GM21423 (cell line): ENCODE results near the gene DCUN1D3.
"Not testable (repeated sequence)": the region's sequence is repeated elsewhere in the genome, so short reads cannot be mapped to it uniquely, and the experiment has no call there.

ENCODE experiments used
- ATAC-seq: cut with Tn5 transposase; IDR thresholded peaks from one replicate; pipeline ENCODE4 v1.9.1; 2021; ENCODE audit warnings: mild to moderate bottlenecking, moderate library complexity; ENCODE audit not compliant: unreplicated experiment

The DCUN1D3 gene, protein sequence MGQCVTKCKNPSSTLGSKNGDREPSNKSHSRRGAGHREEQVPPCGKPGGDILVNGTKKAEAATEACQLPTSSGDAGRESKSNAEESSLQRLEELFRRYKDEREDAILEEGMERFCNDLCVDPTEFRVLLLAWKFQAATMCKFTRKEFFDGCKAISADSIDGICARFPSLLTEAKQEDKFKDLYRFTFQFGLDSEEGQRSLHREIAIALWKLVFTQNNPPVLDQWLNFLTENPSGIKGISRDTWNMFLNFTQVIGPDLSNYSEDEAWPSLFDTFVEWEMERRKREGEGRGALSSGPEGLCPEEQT

DNA sequence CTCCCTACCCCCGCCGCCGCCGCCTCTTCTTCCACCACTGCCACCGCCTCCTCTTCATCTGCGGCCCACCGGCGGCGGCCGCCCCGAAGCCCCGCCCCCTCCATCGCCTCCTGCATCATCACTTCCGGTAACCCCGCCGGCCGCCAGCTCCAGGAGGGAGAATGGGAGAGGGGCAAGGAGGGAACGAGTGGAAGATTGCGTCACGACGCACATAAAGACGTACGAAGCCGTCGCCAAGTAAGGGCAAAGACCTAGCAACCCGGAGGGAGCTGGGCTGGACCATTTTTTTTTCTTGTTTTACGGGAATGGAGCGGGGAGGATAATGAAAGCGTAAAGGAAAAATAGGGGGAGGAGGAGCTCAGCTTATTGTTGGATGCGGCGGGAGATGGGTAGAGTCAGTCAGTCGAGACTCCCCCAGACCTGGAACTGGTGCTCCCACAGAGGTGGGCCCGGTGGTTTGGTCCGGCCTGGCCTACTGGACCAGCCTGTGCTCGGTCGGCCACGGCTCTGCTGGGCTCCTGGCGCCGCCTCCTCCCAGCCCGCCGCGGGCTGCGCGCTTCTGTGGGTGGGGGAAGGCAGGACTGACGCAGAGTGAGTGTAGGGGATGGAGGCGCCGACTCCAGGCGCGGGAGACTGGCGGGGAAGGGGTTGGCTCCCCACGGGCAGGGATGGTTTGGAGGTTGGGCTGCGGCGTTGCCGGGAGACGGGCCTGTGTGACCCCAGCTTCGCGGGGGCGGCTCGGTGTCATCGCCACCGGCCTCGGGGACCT, at the start of gene DCUN1D3, which contains the start of gene LYRM1:
DCUN1D3 (minus strand) TSS at position 60 of the 769 bp plus-strand sequence. CDS start 37,820 bp downstream, outside the sequence.
LYRM1 (plus strand) TSS at position 473 of the 769 bp plus-strand sequence. CDS start 14,785 bp downstream, outside the sequence.
- ATAC-seq: peak; percentile 70

DNA sequence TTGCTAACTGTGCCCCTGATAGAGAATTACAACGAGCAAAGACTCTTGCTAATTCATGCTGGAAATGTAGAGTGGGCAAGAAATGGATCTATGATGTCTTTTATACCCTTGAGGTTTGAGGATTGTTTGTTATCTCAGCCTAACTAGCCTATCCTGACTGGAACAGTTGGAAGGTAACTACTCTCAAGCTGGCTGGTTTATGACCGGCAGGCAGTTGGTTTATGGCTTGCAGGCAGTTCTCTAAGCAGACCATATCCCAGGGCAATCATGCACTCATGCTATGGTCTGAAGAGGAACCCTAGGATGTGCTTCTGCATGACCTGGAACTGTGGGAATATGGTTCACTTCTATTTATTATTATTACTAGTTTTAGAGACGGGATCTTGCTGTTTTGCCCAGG, 49.5 kb upstream of the DCUN1D3 start:
- ATAC-seq: no peak

DNA sequence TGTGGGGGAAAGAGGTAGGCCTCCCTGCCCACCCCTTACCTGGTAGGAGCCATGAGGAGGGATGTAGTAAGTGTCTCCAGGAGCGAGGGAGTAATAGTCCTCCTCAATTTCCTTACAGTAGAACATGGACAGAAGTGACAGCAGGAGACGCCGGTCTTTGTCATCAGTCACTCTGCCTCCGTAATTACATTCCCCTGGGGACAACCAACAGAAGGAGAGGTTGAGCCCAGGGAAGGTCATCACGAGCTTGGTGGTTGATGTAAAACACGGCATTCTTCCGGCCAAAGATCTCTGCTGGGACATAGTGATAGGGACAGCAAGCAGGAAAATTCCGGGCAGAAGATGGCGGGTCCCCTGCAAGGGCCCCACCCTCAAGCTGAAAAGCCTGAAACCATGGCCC, 48.3 kb upstream of the DCUN1D3 start:
- ATAC-seq: no peak

DNA sequence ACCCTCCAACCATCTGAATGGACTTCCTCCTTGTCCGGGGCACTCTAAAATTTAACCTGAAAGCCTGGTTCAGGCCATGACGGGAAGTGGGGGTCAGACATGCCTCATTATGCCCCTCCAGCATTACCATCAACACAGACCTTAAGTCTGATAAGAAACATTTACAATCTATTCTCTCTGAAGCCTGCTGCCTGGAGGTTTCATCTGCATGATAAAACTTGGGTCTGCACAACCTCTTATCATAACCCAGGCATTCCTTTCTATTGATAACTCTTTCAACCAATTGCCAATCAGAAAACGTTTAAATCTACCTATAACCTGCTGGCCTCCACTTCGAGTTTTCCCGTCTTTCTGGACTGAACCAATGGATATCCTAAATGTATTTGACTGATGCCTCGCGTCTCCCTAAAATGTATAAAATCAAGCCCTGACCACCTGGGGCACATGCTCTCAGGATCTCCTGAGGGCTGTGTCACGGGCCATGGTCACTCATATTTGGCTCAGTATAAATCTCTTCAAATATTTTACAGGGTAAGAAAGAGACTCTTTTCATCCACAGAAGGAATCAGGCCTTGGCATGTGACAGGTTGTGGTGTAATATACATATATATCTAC, 46.0 kb upstream of the DCUN1D3 start:
- no peak for ATAC-seq

DNA sequence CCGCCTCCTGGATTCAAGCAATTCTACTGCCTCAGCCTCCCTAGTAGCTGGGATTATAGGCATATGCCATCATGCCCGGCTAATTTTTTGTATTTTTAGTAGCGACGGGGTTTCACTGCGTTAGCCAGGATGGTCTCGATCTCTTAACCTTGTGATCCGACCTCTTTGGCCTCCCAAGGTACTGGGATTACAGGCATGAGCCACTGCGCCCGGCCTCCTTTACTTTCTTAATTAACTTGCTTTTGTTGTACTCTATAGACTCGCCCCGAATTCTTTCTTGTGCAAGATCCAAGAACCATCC, 45.4 kb upstream of the DCUN1D3 start:
- ATAC-seq: not testable (repeated sequence)

DNA sequence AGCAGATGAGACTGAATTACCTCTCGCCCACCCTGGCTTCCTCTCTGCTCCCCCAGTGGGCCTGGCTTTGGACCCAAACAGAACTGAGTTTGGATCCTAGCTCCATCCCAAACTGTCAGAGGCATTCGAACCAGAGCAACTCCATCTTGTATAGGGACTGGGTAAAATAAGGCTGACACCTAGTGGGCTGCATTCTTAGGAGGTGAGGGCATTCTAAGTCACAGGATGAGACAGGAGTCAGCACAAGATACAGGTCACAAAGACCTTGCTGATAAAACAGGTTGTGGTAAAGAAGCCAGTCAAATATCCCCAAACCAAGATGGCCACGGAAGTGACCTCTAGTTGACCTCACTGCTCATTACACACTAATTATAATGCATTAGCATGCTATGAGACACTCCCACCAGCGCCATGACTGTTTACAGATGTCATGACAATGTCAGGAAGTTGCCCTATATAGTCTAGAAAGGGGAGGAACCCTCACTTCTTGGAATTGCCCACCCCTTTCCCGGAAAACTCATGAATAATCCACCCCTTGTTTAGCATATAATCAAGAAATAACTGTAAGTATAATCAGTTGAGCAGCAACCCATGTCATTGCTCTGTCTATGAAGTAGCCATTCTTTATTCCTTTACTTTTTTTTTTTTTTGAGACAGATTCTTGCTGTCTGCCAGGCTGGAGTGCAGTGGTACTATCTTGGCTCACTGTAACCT, 44.9 kb upstream of the DCUN1D3 start:
- no peak for ATAC-seq

DNA sequence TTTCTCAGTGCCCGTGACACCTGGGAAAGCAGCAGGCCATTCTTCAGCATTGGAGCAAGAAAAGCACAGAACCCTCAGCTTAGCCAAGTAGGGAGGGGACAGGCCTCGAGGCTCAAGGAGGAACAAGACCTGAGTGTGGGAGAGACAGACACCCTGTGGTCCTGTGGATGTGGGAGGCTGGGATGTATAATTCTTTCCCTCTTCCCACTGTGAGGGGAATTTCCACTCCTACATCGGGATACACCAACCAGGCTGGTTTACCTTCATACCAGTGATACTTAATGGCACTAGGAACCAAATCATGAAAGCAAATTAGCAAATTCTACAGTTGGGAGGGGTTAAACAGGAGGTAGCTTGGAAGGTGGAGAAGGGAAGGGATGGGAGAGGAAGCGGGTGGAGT, 42.1 kb upstream of the DCUN1D3 start:
- ATAC-seq: no peak

DNA sequence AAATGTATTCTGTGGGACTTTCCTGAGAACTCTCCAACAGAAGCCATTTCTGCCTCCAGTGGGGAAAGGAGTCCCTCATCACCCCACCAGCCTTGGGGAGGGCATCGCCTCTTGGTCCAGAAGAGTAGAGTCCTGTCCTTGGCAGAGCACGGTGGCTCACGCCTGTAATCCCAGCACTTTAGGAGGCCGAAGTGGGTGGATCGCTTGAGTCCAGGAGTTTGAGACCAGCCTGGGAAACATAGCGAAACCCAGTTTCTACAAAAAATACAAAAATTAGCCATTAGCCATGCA, 41.4 kb upstream of the DCUN1D3 start:
- ATAC-seq: no peak

DNA sequence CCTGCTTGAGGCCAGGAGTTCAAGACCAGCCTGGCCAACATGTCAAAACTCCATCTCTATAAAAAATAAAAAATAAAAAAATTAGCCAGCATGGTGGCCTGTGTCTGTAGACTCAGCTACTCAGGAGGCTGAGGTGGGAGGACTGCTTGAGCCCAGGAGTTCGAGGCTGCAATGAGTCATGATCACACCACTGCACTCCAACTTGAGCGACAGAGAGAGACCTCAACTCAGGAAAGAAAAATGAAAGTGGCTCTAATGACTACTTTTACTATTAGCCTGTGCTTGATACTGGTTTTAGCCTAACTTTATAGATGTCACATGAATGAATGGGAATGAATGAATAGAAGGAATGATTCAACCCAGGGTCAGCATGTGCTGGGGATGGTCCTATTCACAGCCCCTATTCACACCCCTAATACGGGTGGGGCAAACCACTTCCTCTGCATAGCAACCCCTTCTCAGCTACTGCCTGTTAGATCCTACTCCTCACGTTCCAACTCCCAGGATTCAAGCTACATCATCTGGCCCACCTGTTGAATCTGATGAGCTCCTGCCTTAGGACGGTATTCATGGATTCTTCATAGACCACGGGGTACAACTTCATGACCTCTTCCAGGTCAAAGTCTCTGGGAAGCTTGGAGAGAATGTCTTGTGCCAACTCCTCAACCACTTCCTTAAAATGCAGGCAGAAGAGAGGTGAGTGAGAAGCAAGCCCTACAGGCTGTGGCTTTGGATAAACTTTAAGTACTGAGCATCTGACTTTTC, 40.9 kb upstream of the DCUN1D3 start:
- ATAC-seq: no peak

DNA sequence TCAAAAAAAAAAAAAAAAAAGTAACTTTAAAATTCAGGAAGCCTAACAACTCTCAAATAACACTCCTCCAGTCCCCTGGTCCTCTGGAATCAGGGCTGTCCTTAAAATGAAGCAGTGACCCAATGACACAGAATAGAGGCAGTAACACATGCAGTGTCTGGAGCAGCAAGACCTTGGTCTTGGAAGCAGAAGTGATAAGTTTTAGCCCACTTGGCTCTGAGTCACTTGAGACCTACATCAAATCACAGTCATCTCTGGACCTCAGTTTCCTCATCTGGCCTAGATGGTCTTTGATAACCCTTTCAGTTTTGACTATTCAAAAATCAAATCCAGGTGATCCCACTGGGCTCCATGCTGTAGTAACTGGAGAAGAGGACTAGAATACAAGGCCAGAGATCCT, 39.5 kb upstream of the DCUN1D3 start:
- ATAC-seq: no peak

DNA sequence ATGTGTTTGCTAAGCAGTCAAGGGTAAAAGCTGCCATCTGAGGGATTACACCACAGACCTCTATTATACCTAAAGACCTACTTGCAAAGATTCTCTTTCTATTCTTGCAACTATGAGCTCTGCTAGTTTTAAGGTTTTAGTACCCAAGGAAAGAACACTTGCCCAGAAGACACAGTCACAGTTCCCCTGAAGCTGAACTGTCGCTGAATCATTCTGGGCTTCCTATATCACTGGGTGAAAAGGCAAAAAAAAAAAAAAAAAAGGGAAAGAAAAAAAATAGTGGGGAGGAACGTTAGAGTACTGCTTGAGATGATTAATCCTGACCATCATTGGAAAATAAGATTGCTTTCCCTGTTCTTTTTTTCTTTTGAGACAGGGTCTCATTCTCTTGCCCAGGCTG, 38.3 kb upstream of the DCUN1D3 start:
- no peak for ATAC-seq

DNA sequence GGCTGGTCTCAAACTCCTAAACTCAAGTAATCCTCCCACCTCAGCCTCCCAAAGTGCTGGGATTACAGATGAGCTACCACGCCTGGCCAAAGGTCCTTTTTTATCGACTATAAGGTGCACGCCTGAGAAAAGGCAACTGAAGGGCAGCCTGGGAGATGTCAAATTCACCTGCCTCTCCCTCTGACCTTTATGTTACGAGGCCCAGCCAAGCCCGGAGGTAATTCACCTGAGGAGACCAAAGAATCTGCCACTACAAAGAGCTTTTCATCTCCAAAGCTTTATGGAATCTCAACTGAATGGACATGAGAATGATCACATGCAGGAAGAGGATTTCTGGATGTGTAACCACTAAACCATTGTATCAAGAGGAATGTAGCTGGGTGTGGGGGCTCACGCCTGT, 37.6 kb upstream of the DCUN1D3 start:
- ATAC-seq: no peak

DNA sequence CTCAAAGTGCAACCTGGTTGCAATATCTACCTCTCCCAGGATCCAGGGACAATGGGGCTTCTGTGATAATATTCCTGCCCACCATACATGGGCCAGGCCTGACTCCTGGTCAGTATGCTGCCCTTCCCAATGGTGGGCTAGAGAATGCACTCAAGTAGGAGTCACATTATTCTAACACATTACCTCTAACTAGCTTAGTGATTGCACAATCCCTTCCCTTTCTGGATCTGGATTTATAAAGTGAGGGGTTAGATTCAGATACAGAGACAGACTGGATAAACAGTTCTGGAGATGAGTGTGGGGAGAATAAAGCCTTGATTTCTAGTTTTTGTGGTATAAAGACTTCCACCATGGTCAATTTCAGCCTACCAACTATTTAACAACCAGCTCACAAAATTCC, 33.4 kb upstream of the DCUN1D3 start:
- ATAC-seq: no peak

DNA sequence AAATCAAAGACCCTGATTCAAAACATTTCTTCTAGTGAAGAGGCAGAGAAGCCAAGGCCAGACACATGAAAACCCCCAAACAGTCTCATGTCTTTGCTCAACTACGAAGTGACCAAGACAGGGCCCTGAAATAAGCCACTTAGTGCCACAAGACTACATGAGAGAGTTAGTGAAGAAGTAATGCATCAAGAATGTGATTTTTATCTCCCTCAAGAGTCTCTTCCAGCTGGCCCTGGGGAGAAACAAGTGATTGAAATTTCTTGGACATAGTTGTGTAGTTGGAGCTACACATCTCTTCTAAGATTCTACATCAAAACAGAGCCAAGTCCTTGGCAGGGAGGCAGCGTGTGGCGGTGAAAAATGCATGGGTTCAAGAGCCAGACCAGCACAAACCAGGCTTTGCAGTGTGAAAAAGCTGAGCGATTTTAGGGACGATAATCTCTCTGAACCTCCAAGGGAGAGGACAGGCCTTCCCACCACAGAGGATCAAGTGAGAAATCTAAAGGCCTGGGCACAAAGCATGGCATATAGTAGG, 31.0 kb upstream of the DCUN1D3 start:
- ATAC-seq: no peak

DNA sequence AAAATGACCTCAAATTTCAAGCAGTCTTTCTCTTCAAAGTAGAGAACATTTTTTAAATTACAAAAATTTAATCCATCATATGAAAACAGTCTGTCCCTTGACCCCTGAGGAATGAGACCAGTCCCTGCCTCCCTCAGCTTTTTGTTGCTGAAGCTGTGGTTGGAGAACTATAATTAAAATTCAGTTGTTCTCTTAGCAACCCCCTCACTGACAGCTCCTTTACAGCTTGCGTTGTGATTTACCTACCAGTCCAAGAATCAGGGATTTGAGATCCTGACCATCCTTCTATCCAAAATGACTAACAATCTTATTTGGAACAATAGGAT, 30.2 kb upstream of the DCUN1D3 start:
- no peak for ATAC-seq

DNA sequence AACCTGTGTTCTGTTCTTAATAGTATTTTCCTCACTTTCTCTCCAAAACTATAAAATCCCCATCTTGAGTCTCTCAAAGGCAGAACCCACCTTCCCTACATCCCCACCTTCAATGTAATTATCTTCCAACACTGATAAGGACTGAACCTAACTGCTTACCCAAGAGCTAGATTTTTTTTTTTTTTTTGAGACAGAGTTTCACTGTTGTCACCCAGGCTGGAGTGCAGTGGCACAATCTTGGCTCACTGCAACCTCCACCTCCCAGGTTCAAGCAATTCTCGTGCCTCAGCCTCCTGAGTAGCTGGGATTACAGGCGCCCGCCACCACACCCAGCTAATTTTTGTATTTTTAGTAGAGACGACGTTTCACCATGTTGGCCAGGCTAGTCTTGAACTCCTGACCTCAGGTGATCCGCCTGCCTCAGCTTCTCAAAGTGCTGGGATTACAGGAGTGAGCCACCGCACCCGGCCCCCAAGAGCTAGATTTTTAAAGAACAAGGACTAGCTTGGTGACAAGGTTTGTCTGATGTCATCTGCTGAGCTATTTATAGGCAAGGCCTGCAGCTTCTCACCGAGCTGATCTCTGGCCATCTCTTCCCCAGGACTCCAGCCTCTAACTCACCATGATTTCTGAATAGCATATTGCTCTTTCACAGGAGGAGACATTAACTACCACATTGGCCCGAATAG, 29.7 kb upstream of the DCUN1D3 start:
- not testable (repeated sequence) for ATAC-seq

DNA sequence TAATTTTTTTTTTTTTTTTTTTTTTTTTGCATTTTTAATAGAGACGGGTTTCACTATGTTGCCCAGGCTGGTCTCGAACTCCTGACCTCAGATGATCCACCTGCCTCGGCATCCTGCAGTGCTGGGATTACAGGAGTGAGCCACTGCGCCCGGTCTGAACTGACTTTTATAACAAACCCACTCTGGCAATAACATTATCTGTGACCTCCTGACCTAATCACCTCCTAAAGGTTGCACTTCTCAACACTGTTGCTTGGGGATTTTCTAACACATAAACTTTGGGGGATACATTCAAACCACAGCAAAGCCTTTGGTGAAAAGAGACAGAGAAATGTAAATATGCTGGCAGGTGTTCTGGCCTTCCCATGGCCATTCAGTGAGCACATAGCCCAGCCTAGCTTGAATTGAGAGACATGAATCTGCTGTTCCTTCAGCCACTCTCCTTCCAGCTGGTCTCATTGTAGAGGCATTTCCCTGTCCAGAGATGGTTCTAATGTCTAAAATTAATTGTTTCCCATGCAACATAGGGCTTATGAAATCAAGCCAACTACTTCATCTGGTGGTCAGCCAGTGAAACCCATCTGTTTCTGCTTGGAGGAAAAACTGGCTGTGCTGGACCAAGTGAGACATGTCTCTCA, 28.7 kb upstream of the DCUN1D3 start:
- ATAC-seq: no peak

DNA sequence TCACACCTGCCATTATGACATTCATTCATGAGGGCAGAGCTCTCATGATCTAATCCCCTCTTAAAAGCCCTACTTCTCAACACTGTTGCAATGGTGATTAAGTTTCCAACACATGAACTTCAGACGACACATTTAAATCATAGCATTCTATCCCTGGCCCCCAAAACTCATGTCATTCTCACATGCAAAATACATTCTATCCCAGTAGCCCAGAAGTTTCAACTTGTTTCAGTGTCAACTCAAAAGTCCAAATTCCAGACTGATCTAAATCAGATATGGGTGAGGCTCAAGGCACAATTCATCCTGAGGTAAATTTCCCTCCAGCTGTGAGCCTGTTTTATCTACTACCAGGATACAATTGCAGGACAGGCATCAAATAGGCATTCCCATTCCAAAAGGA, 25.6 kb upstream of the DCUN1D3 start:
- ATAC-seq: no peak

DNA sequence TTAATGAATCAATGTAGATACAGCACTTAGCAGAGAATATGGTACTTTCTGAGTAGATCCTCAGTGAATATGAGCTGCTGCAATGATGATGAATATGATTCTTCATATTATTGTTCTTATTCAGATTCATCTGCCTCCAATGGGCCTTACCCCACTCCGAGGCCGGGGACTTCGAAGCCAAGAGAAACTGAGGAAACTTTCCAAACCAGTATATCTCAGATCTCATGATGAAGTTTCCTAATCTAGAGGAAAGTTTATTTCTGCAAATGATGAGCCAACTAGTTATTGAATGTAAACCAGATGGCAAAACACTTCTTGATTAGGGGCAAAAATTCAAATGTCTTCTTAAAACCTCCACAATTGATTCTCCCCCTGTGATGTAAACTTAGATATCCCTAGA, 23.7 kb upstream of the DCUN1D3 start:
- no peak for ATAC-seq

DNA sequence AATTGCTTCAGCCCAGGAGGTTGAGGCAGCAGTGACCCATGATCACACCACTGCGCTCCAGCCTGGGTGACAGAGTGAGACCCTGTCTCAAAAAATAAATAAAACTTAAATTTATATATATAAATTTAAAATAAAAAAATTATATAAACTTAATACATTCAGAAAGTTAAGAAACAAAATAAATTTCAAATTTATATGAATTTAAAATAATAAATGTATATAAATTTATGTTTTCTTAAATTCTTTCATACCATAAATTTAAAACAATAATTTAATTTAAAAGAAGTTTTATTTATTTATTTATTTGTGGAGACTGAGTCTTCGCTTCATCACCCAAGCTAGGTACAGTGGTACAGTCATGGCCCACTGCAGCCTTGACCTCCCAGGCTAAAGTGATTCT, 20.6 kb upstream of the DCUN1D3 start:
- ATAC-seq: no peak
